Upper lobe of left lung (tissue), 4 donors: ENCODE measurements around the gene TMEFF1.

Experiments
- POLR2A ChIP-seq, 4 donors: fragments of 450-650 bp; IDR thresholded peaks; one replicate each; pipeline ENCODE4 v1.5.1; 2016 to 2017; ENCODE audit warnings: antibody characterized with exemption in 4 of 4, mild to moderate bottlenecking in 2 of 4
- POLR2AphosphoS5 ChIP-seq, 2 donors: sonication (generic); formaldehyde crosslinking; IDR thresholded peaks; one replicate each; pipeline ENCODE4 v1.5.1; 2017; ENCODE audit warnings: antibody characterized with exemption in 2 of 2
- TF ChIP-seq, protein P1 (sequence below), 6 experiments: fragments of 450-650 bp in 4 of 6; fragments of 200-600 bp in 2 of 6; sonication (generic) in 2 of 6; IDR thresholded peaks; one replicate each; pipeline ENCODE4 v1.5.1; 2016 to 2019; ENCODE audit warnings: antibody characterized with exemption in 6 of 6

DNA sequence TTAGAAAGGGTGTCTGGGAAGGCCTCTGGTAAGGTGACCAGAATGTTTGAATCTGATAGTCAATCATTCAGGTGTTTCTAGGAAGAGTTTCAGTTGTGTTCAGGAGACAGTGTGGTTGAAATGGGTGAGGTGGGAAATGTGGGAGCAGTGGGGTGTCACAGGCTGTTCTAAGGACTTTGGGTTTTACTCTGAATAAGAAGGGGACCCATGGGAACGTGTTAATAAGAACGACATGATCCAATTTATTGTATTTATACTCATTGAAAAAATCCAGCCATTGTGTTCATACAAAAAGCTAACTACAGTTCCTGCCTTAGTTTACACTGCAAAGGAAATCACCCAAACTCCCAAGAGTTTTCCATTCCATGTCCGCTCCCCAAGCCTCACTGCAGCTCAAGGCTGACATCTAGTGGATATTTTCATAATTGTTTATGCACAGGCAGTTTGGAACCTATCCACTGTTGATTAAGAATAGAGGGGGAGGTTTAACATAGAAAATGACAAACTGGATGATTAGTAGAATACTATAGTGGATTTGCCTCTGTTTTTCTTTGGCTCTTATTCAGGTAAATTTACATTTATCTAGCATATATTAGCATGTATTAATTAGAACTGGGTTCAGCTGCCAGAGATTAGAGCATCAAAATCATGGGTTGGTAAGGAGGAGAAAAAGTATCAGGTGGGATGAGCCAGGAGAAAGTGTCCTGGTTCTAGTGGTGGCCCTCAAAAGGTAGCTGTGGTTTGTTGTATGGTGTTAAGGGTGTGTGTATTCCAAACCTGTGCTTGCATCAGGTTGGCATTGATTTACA lies 122.6 kb downstream of the TMEFF1 start:
- TF ChIP-seq POLR2AphosphoS5 (IDR thresholded peaks at IDR 0.05) (no peak), POLR2A (IDR thresholded peaks at IDR 0.05) (no peak)
- TF ChIP-seq, protein P1, sequence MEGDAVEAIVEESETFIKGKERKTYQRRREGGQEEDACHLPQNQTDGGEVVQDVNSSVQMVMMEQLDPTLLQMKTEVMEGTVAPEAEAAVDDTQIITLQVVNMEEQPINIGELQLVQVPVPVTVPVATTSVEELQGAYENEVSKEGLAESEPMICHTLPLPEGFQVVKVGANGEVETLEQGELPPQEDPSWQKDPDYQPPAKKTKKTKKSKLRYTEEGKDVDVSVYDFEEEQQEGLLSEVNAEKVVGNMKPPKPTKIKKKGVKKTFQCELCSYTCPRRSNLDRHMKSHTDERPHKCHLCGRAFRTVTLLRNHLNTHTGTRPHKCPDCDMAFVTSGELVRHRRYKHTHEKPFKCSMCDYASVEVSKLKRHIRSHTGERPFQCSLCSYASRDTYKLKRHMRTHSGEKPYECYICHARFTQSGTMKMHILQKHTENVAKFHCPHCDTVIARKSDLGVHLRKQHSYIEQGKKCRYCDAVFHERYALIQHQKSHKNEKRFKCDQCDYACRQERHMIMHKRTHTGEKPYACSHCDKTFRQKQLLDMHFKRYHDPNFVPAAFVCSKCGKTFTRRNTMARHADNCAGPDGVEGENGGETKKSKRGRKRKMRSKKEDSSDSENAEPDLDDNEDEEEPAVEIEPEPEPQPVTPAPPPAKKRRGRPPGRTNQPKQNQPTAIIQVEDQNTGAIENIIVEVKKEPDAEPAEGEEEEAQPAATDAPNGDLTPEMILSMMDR (IDR thresholded peaks at IDR 0.05) = peak; percentile 63 to 82 (median 76)
